HG02884 (cell line): Measurements from ENCODE around the gene RNF223.
"Not testable (repeated sequence)": the region's sequence is repeated elsewhere in the genome, so short reads cannot be mapped to it uniquely, and the experiment has no call there.

Experiments used
- ATAC-seq: cut with Tn5 transposase; IDR thresholded peaks from one replicate; pipeline ENCODE4 v1.9.1; 2021; ENCODE audit warnings: mild to moderate bottlenecking, moderate library complexity; ENCODE audit not compliant: unreplicated experiment

Gene RNF223

GRCh38 chr1:1074631-1075147, 583 bp upstream of the RNF223 start:
- ATAC-seq, result no peak

- ATAC-seq, result no peak
Measured at GRCh38 chr1:1072849-1073742, 1.0 kb downstream of the RNF223 start.

GRCh38 chr1:1072299-1072848, 1.7 kb downstream of the RNF223 start:
- ATAC-seq, result no peak

GRCh38 chr1:1071486-1072298, 2.4 kb downstream of the RNF223 start:
- no peak for ATAC-seq

- no peak for ATAC-seq
Measured at GRCh38 chr1:1069711-1070676, 4.1 kb downstream of the RNF223 start.

GRCh38 chr1:1069056-1069710, 4.9 kb downstream of the RNF223 start:
- ATAC-seq, result no peak

GRCh38 chr1:1068517-1069055, 5.5 kb downstream of the RNF223 start:
- ATAC-seq, result no peak

GRCh38 chr1:1067860-1068516, 6.1 kb downstream of the RNF223 start:
- ATAC-seq, result no peak

GRCh38 chr1:1067284-1067859, 6.7 kb downstream of the RNF223 start:
- ATAC-seq, result no peak

- no peak for ATAC-seq
Measured at GRCh38 chr1:1066403-1067283, 7.5 kb downstream of the RNF223 start.

- not testable (repeated sequence) for ATAC-seq
Measured at GRCh38 chr1:1065940-1066304, 8.2 kb downstream of the RNF223 start.

- ATAC-seq, result no peak
Measured at GRCh38 chr1:1065265-1065939, 8.7 kb downstream of the RNF223 start.

GRCh38 chr1:1063945-1064831, 9.9 kb downstream of the RNF223 start:
- ATAC-seq, result peak; percentile 44

GRCh38 chr1:1063261-1063944, 10.7 kb downstream of the RNF223 start:
- ATAC-seq, result no peak

GRCh38 chr1:1062348-1063163, 11.6 kb downstream of the RNF223 start:
- no peak for ATAC-seq
